CD14-positive monocyte (primary cell): ENCODE data around the gene NAE1. TPM values are rescaled to one million over a fixed set of nuclear protein-coding genes. Genes with fewer than 3 reads are reported as not detected.

Experiments used
- DNase-seq, 3 donors: peaks; one replicate each; pipeline ENCODE4 v3.0.0-alpha.2; 2011 to 2022
- H2AFZ ChIP-seq: 2 replicates; pipeline ENCODE4 v1.6.0; 2012; ENCODE audit warnings: mild to moderate bottlenecking, low read depth, low read length, inconsistent platforms; ENCODE audit not compliant: insufficient read depth, poor library complexity, severe bottlenecking
- H3K27ac ChIP-seq, 2 donors: 1 replicate in 1 of 2; 2 replicates in 1 of 2; pipeline ENCODE4 v1.5.1; 2012 to 2013; ENCODE audit warnings: low read length in 2 of 2, control low read depth in 1 of 2, inconsistent platforms in 1 of 2, low read depth in 1 of 2, mild to moderate bottlenecking in 1 of 2
- H3K27me3 ChIP-seq, 2 donors: one replicate each; pipeline versions ENCODE4 v1.6.0 to v1.6.1; 2011 to 2013; ENCODE audit warnings: low read length in 2 of 2; ENCODE audit not compliant: control insufficient read depth in 2 of 2, insufficient read depth in 2 of 2
- H3K36me3 ChIP-seq, 2 donors: replicated peaks in 1 of 2; 1 replicate in 1 of 2; 2 replicates in 1 of 2; pipeline versions ENCODE4 v1.5.1 to v1.6.1; 2012 to 2013; ENCODE audit warnings: low read length in 2 of 2, control low read depth in 1 of 2, inconsistent platforms in 1 of 2, mild to moderate bottlenecking in 1 of 2; ENCODE audit not compliant: insufficient read depth in 2 of 2, control insufficient read depth in 1 of 2
- H3K4me1 ChIP-seq, 2 donors: 1 replicate in 1 of 2; 2 replicates in 1 of 2; pipeline versions ENCODE4 v1.5.1 to v1.6.1; 2012 to 2013; ENCODE audit warnings: low read length in 2 of 2, control low read depth in 1 of 2, inconsistent platforms in 1 of 2, mild to moderate bottlenecking in 1 of 2, moderate library complexity in 1 of 2; ENCODE audit not compliant: insufficient read depth in 2 of 2, control insufficient read depth in 1 of 2
- H3K4me2 ChIP-seq: replicated peaks from 2 replicates; pipeline ENCODE3; 2012; ENCODE audit warnings: low read length, moderate library complexity, mild to moderate bottlenecking; ENCODE audit not compliant: poor library complexity, severe bottlenecking; ENCODE audit errors: extremely low read depth
- H3K4me3 ChIP-seq, 3 experiments: fragments of 200-600 bp in 1 of 3; sonication (generic) in 1 of 3; replicated peaks in 1 of 3; 1 replicate in 2 of 3; 2 replicates in 1 of 3; pipeline ENCODE4 v1.5.1; 2011 to 2013; ENCODE audit warnings: low read length in 3 of 3, mild to moderate bottlenecking in 3 of 3, control low read depth in 2 of 3, low read depth in 2 of 3, inconsistent platforms in 1 of 3, moderate library complexity in 1 of 3
- H3K79me2 ChIP-seq: 2 replicates; pipeline ENCODE4 v1.6.0; 2012; ENCODE audit warnings: mild to moderate bottlenecking, control low read depth, inconsistent platforms, low read length, moderate library complexity; ENCODE audit not compliant: insufficient read depth
- H3K9ac ChIP-seq: 2 replicates; pipeline ENCODE4 v1.6.0; 2017; ENCODE audit warnings: low read length, mild to moderate bottlenecking; ENCODE audit not compliant: insufficient read depth, poor library complexity, severe bottlenecking
- H3K9me3 ChIP-seq, 2 donors: replicated peaks in 1 of 2; 1 replicate in 1 of 2; 2 replicates in 1 of 2; pipeline versions ENCODE4 v1.5.1 to v1.6.1; 2012 to 2013; ENCODE audit warnings: low read length in 2 of 2, control low read depth in 1 of 2; ENCODE audit not compliant: control insufficient read depth in 1 of 2, insufficient read depth in 1 of 2
- H4K20me1 ChIP-seq: 2 replicates; pipeline ENCODE4 v1.6.0; 2012; ENCODE audit warnings: mild to moderate bottlenecking, low read length, control low read depth, moderate library complexity; ENCODE audit not compliant: insufficient read depth
- H3K27ac Mint-ChIP-seq, 7 donors: one replicate each; pipeline ENCODE4 v1.8.0; 2020; ENCODE audit warnings: mild to moderate bottlenecking in 7 of 7, mixed read lengths in 7 of 7, moderate library complexity in 6 of 7, inconsistent platforms in 2 of 7
- H3K27me3 Mint-ChIP-seq, 3 donors: one replicate each; pipeline ENCODE4 v1.8.0; 2021 to 2022; ENCODE audit warnings: low read depth in 3 of 3, mild to moderate bottlenecking in 3 of 3, mixed read lengths in 3 of 3, moderate library complexity in 3 of 3, inconsistent platforms in 1 of 3
- H3K36me3 Mint-ChIP-seq, 2 donors: one replicate each; pipeline ENCODE4 v1.8.0; 2020; ENCODE audit warnings: mixed read lengths in 2 of 2, inconsistent platforms in 1 of 2, mild to moderate bottlenecking in 1 of 2
- H3K4me1 Mint-ChIP-seq: one replicate; pipeline ENCODE4 v1.8.0; 2020; ENCODE audit warnings: mild to moderate bottlenecking, mixed read lengths
- H3K4me3 Mint-ChIP-seq, 2 donors: one replicate each; pipeline ENCODE4 v1.8.0; 2020; ENCODE audit warnings: mild to moderate bottlenecking in 2 of 2, mixed read lengths in 2 of 2, moderate library complexity in 1 of 2
- H3K9me3 Mint-ChIP-seq, 7 donors: one replicate each; pipeline ENCODE4 v1.8.0; 2020 to 2022; ENCODE audit warnings: mixed read lengths in 7 of 7, mild to moderate bottlenecking in 6 of 7, moderate library complexity in 6 of 7, inconsistent platforms in 2 of 7
- CTCF ChIP-seq: fragments of 200-600 bp; IDR thresholded peaks from one replicate; pipeline ENCODE4 v1.8.0; 2022; ENCODE audit warnings: antibody characterized with exemption, mild to moderate bottlenecking
- WGBS: methylation state at CpG from one replicate; pipeline ENCODE4 v1.1.5; 2013; ENCODE audit warnings: missing lambda C conversion rate; ENCODE audit not compliant: insufficient coverage; 5-methylcytosine and 5-hydroxymethylcytosine counted together
- intact Hi-C, 2 donors: fragments of 100-400 bp; cut with micrococcal nuclease; formaldehyde crosslinking; loops; one replicate each; pipeline versions ENCODE4 v1.15.0 to v1.15.1; 2023
- polyA plus RNA-seq, 3 donors: library from polyadenylated mRNA; depleted of rRNA in 1 of 3; unstranded in 2 of 3; stranded (reverse) in 1 of 3; fragments of 300-500 nt in 2 of 3; fragments of >200 nt in 1 of 3; fragmentation: Illumina TruSeq in 2 of 3; gene quantifications; 1 replicate in 2 of 3; 2 replicates in 1 of 3; pipeline ENCODE4 v1.2.3, GENCODE V29; 2012 to 2021

NAE1 gene
- polyA plus RNA-seq, 3 donors: 10.8 to 18.6 (median 16.8) TPM

DNA sequence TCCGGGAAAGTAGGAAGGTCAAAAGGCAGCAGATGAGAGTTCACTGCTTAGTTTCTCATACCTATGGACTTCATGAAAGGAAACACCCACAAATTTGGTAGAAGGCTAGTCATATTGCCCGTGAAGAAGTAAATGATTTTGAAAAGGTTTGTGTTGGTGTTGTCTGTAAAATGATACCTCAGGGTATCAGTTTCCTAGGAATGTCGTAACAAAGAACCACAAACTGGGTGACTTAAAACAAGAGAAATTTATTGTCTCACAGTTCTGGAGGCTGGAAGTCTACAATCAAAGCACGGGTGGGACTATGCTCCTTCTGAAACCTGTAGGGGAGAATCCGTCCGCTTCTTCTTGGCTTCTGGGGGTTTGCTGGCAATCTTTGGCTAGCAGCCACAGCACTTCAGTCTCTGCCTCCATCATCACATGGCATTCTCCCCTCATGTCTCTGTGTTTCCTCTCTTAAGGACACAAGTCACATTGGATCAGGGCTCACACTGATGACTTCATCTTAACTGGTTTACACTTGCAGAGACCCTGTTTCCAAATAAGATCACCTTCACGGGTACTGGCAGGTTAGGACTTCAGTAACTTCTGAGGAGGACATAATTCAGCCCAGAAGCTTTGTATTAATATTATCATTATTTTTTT lies 2.0 kb upstream of the NAE1 start:
- no peak overlapping the region for H3K9ac ChIP-seq
- no peak overlapping the region for H3K27ac ChIP-seq
- H3K4me3 ChIP-seq: no peak overlapping the region
- Mint-ChIP-seq H3K9me3 (peaks cover 0 to 4% (median 2%) of the 10 kb centered on the region in 7 donors), H3K27me3 (peaks cover 13 to 24% (median 15%) of the 10 kb centered on the region in 3 donors), H3K4me3 (no peak overlapping the region), H3K4me1 (peaks cover 15% of the 10 kb centered on the region), H3K27ac (no peak overlapping the region), H3K36me3 (peaks cover 2 to 3% of the 10 kb centered on the region in 2 donors)
- H3K79me2 ChIP-seq: peaks cover 8% of the 10 kb centered on the region
- peaks cover 0 to 2% of the 10 kb centered on the region in 2 donors for H3K36me3 ChIP-seq
- 86% methylated on average over 1 of the region's 7 CpGs for WGBS
- H3K27me3 ChIP-seq: no peaks in the 10 kb centered on the region
- no peak for DNase-seq
- no peak for TF ChIP-seq CTCF
- H4K20me1 ChIP-seq: peaks cover 6% of the 10 kb centered on the region
- H3K4me1 ChIP-seq: peaks cover 13 to 16% of the 10 kb centered on the region in 2 donors
- intact Hi-C loops: loop anchor here (5.0 kb wide), 1 partner anchor 35 kb away; no protein-coding TSS in a partner anchor
- no peaks in the 10 kb centered on the region for H3K9me3 ChIP-seq
- H3K4me2 ChIP-seq: no peak overlapping the region
- H2AFZ ChIP-seq: peak overlapping the region; percentile 2

DNA sequence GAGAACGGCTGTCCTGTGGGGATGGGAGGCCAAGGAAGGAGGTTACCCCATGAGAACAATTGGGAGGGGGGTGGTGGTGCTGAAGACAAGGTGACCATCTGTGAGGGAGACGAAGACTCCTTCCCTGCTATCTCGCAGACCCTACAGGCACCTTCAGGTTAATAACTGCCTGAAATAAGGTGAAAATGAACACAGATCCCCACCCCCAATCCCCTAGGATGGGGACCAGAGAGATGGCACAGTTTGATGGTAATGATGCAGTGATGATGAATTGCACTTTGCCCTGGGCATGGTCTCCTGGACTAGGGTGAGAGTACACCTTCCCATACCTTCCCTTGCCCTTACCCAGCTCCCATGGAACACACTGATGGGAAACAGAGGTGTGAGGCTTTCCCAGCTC lies 1.4 kb upstream of the NAE1 start:
- H2AFZ ChIP-seq: peak overlapping the region; percentile 2
- H3K27ac ChIP-seq: no peak overlapping the region
- Mint-ChIP-seq H3K4me3 (no peak overlapping the region), H3K4me1 (peaks cover 15% of the 10 kb centered on the region), H3K36me3 (peaks cover 6 to 8% of the 10 kb centered on the region in 2 donors), H3K9me3 (peaks cover 0 to 2% (median 0%) of the 10 kb centered on the region in 7 donors), H3K27ac (no peak overlapping the region), H3K27me3 (peaks cover 13 to 24% (median 15%) of the 10 kb centered on the region in 3 donors)
- no peak for TF ChIP-seq CTCF
- H3K9ac ChIP-seq: no peak overlapping the region
- no peak for DNase-seq
- H3K9me3 ChIP-seq: no peaks in the 10 kb centered on the region
- no peak overlapping the region for H3K4me3 ChIP-seq
- H4K20me1 ChIP-seq: peaks cover 6% of the 10 kb centered on the region
- H3K4me1 ChIP-seq: peaks cover 13 to 16% of the 10 kb centered on the region in 2 donors
- H3K27me3 ChIP-seq: no peaks in the 10 kb centered on the region
- no peak overlapping the region for H3K4me2 ChIP-seq
- H3K79me2 ChIP-seq: peaks cover 8% of the 10 kb centered on the region
- WGBS: no CpG with 5 or more reads among the region's 3 CpGs
- peaks cover 0 to 5% of the 10 kb centered on the region in 2 donors for H3K36me3 ChIP-seq
- intact Hi-C loops: loop anchor here (5.0 kb wide), 1 partner anchor 35 kb away; no protein-coding TSS in a partner anchor
